ENCODE results near the gene SORBS2. TPM values are rescaled to one million over a fixed set of nuclear protein-coding genes. Genes with fewer than 3 reads are reported as not detected.

The SORBS2 gene
- total RNA-seq, 1 experiment from 2014 or later: 8.4 TPM

- Histone ChIP-seq H3K27ac (ENCODE audit: low read length) (no peak overlapping the region), H3K4me1 (ENCODE audit: control insufficient read depth, insufficient read depth, low read length) (no peaks in the 10 kb centered on the region), H3K27me3 (ENCODE audit: control insufficient read depth, insufficient read depth, low read length) (no peaks in the 10 kb centered on the region), H3K4me3 (ENCODE audit: low read depth in 2 of 2, low read length in 2 of 2) (no peak overlapping the region), H3K36me3 (ENCODE audit: control insufficient read depth, insufficient read depth, low read length) (no peaks in the 10 kb centered on the region), H3K9me3 (ENCODE audit: control insufficient read depth, insufficient read depth, low read depth, low read length) (no peaks in the 10 kb centered on the region)
- in situ Hi-C loops (cut with HindIII; ENCODE audit: low pct_unique_long_range_greater_than_20kb, low sequenced_read_pairs) (no loop called here), intact Hi-C loops (cut with micrococcal nuclease; ENCODE audit: unreplicated experiment) (no loop called here)
- DNase-seq (ENCODE audit: low read depth, low spot score) (no peak), ATAC-seq (no peak)
- ChIA-PET CTCF (no interaction called here), POLR2A (no interaction called here)
- BruUV-seq (replicated peaks): no TSS peak
- TF ChIP-seq REST (IDR thresholded peaks at IDR 0.05; ENCODE audit: insufficient read depth in 1 of 2, low read depth in 2 of 2, low read length in 1 of 2): no peak
- no peak for TF ChIP-seq SIN3A (IDR thresholded peaks at IDR 0.05; ENCODE audit: borderline replicate concordance, insufficient read depth, low read depth, low read length)
- no peak for TF ChIP-seq TCF7L2 (IDR thresholded peaks at IDR 0.05; ENCODE audit: low read depth, low read length)
- TF ChIP-seq CTCF (IDR thresholded peaks at IDR 0.05): no peak
- no peak for TF ChIP-seq POLR2AphosphoS5 (IDR thresholded peaks at IDR 0.05; ENCODE audit: low read depth, low read length)
Observed at GRCh38 chr4:185826381-185826780, 14.4 kb upstream of the SORBS2 start.

GRCh38 chr4:185825737-185826136, 13.7 kb upstream of the SORBS2 start:
- no peak for TF ChIP-seq POLR2AphosphoS5 (IDR thresholded peaks at IDR 0.05; ENCODE audit: low read depth, low read length)
- no peak for ATAC-seq

GRCh38 chr4:185822791-185823190, 10.8 kb upstream of the SORBS2 start:
- POLR2A ChIA-PET: no interaction called here
- Histone ChIP-seq H3K4me3 (ENCODE audit: low read depth in 2 of 2, low read length in 2 of 2) (no peak overlapping the region), H3K4me1 (ENCODE audit: control insufficient read depth, insufficient read depth, low read length) (no peaks in the 10 kb centered on the region), H3K9me3 (ENCODE audit: control insufficient read depth, insufficient read depth, low read depth, low read length) (no peaks in the 10 kb centered on the region), H3K36me3 (ENCODE audit: control insufficient read depth, insufficient read depth, low read length) (no peaks in the 10 kb centered on the region), H3K27me3 (ENCODE audit: control insufficient read depth, insufficient read depth, low read length) (no peaks in the 10 kb centered on the region), H3K27ac (ENCODE audit: low read length) (no peak overlapping the region)
- in situ Hi-C loops (cut with HindIII; ENCODE audit: low pct_unique_long_range_greater_than_20kb, low sequenced_read_pairs): no loop called here
- intact Hi-C loops (cut with micrococcal nuclease; ENCODE audit: unreplicated experiment): no loop called here
- DNase-seq (ENCODE audit: low read depth, low spot score) (no peak), ATAC-seq (no peak)
- no TSS peak for BruUV-seq (replicated peaks)
- CTCF ChIA-PET: no interaction called here
- TF ChIP-seq CTCF (IDR thresholded peaks at IDR 0.05) (no peak), REST (IDR thresholded peaks at IDR 0.05; ENCODE audit: insufficient read depth in 1 of 2, low read depth in 2 of 2, low read length in 1 of 2) (no peak), POLR2AphosphoS5 (IDR thresholded peaks at IDR 0.05; ENCODE audit: low read depth, low read length) (no peak), SIN3A (IDR thresholded peaks at IDR 0.05; ENCODE audit: borderline replicate concordance, insufficient read depth, low read depth, low read length) (no peak), TCF7L2 (IDR thresholded peaks at IDR 0.05; ENCODE audit: low read depth, low read length) (no peak)

More at GRCh38 chr4:185825737-185826136, 13.7 kb upstream of the SORBS2 start:
- Histone ChIP-seq H3K4me3 (ENCODE audit: low read depth in 2 of 2, low read length in 2 of 2) (no peak overlapping the region), H3K36me3 (ENCODE audit: control insufficient read depth, insufficient read depth, low read length) (no peaks in the 10 kb centered on the region), H3K27me3 (ENCODE audit: control insufficient read depth, insufficient read depth, low read length) (no peaks in the 10 kb centered on the region), H3K27ac (ENCODE audit: low read length) (no peak overlapping the region), H3K4me1 (ENCODE audit: control insufficient read depth, insufficient read depth, low read length) (no peaks in the 10 kb centered on the region), H3K9me3 (ENCODE audit: control insufficient read depth, insufficient read depth, low read depth, low read length) (no peaks in the 10 kb centered on the region)
- ChIA-PET POLR2A (no interaction called here), CTCF (no interaction called here)
- in situ Hi-C loops (cut with HindIII; ENCODE audit: low pct_unique_long_range_greater_than_20kb, low sequenced_read_pairs) (no loop called here), intact Hi-C loops (cut with micrococcal nuclease; ENCODE audit: unreplicated experiment) (no loop called here)
- no TSS peak for BruUV-seq (replicated peaks)
- DNase-seq (ENCODE audit: low read depth, low spot score): no peak
